DND-41 (cell line): ENCODE data around the gene CYB5B.

Source experiments
- ATAC-seq: fragments of 200-7000 bp; cut with Tn5 transposase; 3 replicates; pipeline ENCODE4 v1.9.1; 2021; ENCODE audit warnings: low read depth; ENCODE audit not compliant: insufficient read depth
- DNase-seq: peaks from one replicate; pipeline ENCODE4 v3.0.0-alpha.2; 2020
- H2AFZ ChIP-seq: 2 replicates; pipeline ENCODE4 v1.6.0; 2012; ENCODE audit warnings: low read depth, low read length
- H3K27ac ChIP-seq: 2 replicates; pipeline ENCODE4 v1.5.1; 2012; ENCODE audit warnings: low read length, inconsistent platforms
- H3K27me3 ChIP-seq: fragments of 200-600 bp; sonication (generic); 2 replicates; pipeline ENCODE4 v1.6.0; 2012; ENCODE audit warnings: low read length, mild to moderate bottlenecking, inconsistent platforms; ENCODE audit not compliant: insufficient read depth, poor library complexity
- H3K36me3 ChIP-seq: 2 replicates; pipeline ENCODE4 v1.5.1; 2012; ENCODE audit warnings: low read length, inconsistent platforms; ENCODE audit not compliant: insufficient read depth
- H3K4me1 ChIP-seq: 2 replicates; pipeline ENCODE4 v1.5.1; 2012; ENCODE audit warnings: mild to moderate bottlenecking, low read length; ENCODE audit not compliant: insufficient read depth
- H3K4me2 ChIP-seq: 2 replicates; pipeline ENCODE4 v1.6.0; 2012; ENCODE audit warnings: mild to moderate bottlenecking, moderate library complexity, low read length, inconsistent platforms; ENCODE audit not compliant: insufficient read depth
- H3K4me3 ChIP-seq, 2 experiments: fragments of 200-600 bp in 1 of 2; shearing (Covaris generic) in 1 of 2; 2 replicates each; pipeline ENCODE4 v1.5.1; 2012 to 2016; ENCODE audit warnings: inconsistent platforms in 2 of 2, low read length in 2 of 2, mild to moderate bottlenecking in 2 of 2, low read depth in 1 of 2, moderate library complexity in 1 of 2
- H3K79me2 ChIP-seq: 2 replicates; pipeline ENCODE4 v1.6.0; 2012; ENCODE audit warnings: low read length, inconsistent platforms; ENCODE audit not compliant: insufficient read depth
- H3K9ac ChIP-seq: 2 replicates; pipeline ENCODE4 v1.6.0; 2012; ENCODE audit warnings: low read depth, mild to moderate bottlenecking, inconsistent platforms, low read length, moderate library complexity
- H3K9me3 ChIP-seq: 2 replicates; pipeline ENCODE4 v1.5.1; 2012; ENCODE audit warnings: low read length, moderate library complexity, mild to moderate bottlenecking, inconsistent platforms; ENCODE audit not compliant: insufficient read depth, severe bottlenecking
- H4K20me1 ChIP-seq: 2 replicates; pipeline ENCODE4 v1.6.0; 2012; ENCODE audit warnings: low read length; ENCODE audit not compliant: insufficient read depth
- CTCF ChIP-seq: IDR thresholded peaks from 2 replicates; pipeline ENCODE4 v1.5.1; 2012; ENCODE audit warnings: borderline replicate concordance, low read length, moderate library complexity, mild to moderate bottlenecking; ENCODE audit not compliant: poor library complexity, severe bottlenecking; ENCODE audit errors: extremely low read depth
- EZH2 ChIP-seq: IDR thresholded peaks from 3 replicates; pipeline ENCODE4 v1.6.1; 2012; ENCODE audit warnings: borderline replicate concordance, low read depth, mild to moderate bottlenecking, moderate library complexity, low read length, inconsistent platforms; ENCODE audit not compliant: severe bottlenecking

CYB5B gene

GRCh38 chr16:69467080-69467479 is 42.7 kb downstream of the CYB5B start:
- Histone ChIP-seq H2AFZ (no peak overlapping the region), H3K9ac (no peak overlapping the region), H3K27ac (no peak overlapping the region), H3K36me3 (peaks cover 27% of the 10 kb centered on the region), H3K4me1 (no peaks in the 10 kb centered on the region), H4K20me1 (no peaks in the 10 kb centered on the region), H3K79me2 (no peaks in the 10 kb centered on the region), H3K4me2 (no peak overlapping the region), H3K27me3 (no peaks in the 10 kb centered on the region), H3K9me3 (no peaks in the 10 kb centered on the region), H3K4me3 (no peak overlapping the region)
- DNase-seq (no peak), ATAC-seq (no peak)
- TF ChIP-seq EZH2 (no peak), CTCF (no peak)

GRCh38 chr16:69467531-69468204 is 43.2 kb downstream of the CYB5B start:
- no peaks in the 10 kb centered on the region for H4K20me1 ChIP-seq
- no peak overlapping the region for H3K27ac ChIP-seq
- no peaks in the 10 kb centered on the region for H3K79me2 ChIP-seq
- no peak overlapping the region for H3K9ac ChIP-seq
- H3K4me2 ChIP-seq = no peak overlapping the region
- H3K36me3 ChIP-seq = peaks cover 21% of the 10 kb centered on the region
- no peak overlapping the region for H3K4me3 ChIP-seq
- ATAC-seq (no peak), DNase-seq (no peak)
- no peaks in the 10 kb centered on the region for H3K27me3 ChIP-seq
- no peak overlapping the region for H2AFZ ChIP-seq
- TF ChIP-seq EZH2 (no peak), CTCF (no peak)
- no peaks in the 10 kb centered on the region for H3K4me1 ChIP-seq
- no peaks in the 10 kb centered on the region for H3K9me3 ChIP-seq

GRCh38 chr16:69469807-69470561 is 45.6 kb downstream of the CYB5B start:
- Histone ChIP-seq H3K4me3 (no peak overlapping the region), H3K79me2 (no peaks in the 10 kb centered on the region), H3K4me1 (no peaks in the 10 kb centered on the region), H2AFZ (no peak overlapping the region), H3K27ac (no peak overlapping the region), H3K9ac (no peak overlapping the region), H3K4me2 (no peak overlapping the region), H3K36me3 (peaks cover 4% of the 10 kb centered on the region; the same call in 1 of the 2 replicates), H3K9me3 (no peaks in the 10 kb centered on the region), H4K20me1 (no peaks in the 10 kb centered on the region), H3K27me3 (no peaks in the 10 kb centered on the region)
- DNase-seq (no peak), ATAC-seq (no peak)
- TF ChIP-seq CTCF = no peak
- no peak for TF ChIP-seq EZH2
